ENCODE results near the gene CELA3A. TPM values are rescaled to one million over a fixed set of nuclear protein-coding genes. Genes with fewer than 3 reads are reported as not detected.
"Not testable (repeated sequence)": the region's sequence is repeated elsewhere in the genome, so short reads cannot be mapped to it uniquely, and the experiment has no call there.

The CELA3A gene
- total and polyA plus RNA-seq, 2 donors = 0.19 to 5.2 TPM

- H3K36me3 ChIP-seq (ENCODE audit: control insufficient read depth in 2 of 2, insufficient read depth in 2 of 2, low read length in 1 of 2); H3K27me3 ChIP-seq (ENCODE audit: control insufficient read depth in 2 of 2, insufficient read depth in 1 of 2, low read length in 1 of 2); H3K9me3 ChIP-seq (ENCODE audit: control insufficient read depth in 2 of 2, insufficient read depth in 1 of 2, low read length in 1 of 2); H3K4me1 ChIP-seq (ENCODE audit: control insufficient read depth in 2 of 2, insufficient read depth in 2 of 2, low read length in 2 of 2); H3K27ac ChIP-seq (ENCODE audit: low read depth in 1 of 2, low read length in 1 of 2); H3K4me3 ChIP-seq (ENCODE audit: low read length in 2 of 2); DNase-seq (ENCODE audit: low read depth in 6 of 9, low spot score in 9 of 9): not testable (repeated sequence)
- WGBS = 97% methylated on average over 11 of the region's 11 CpGs
Observed at GRCh38 chr1:21978209-21978608, 23.2 kb upstream of the CELA3A start.

GRCh38 chr1:21980515-21981220 is 20.8 kb upstream of the CELA3A start:
- not testable (repeated sequence) for H3K27me3 ChIP-seq (ENCODE audit: control insufficient read depth in 2 of 2, insufficient read depth in 1 of 2, low read length in 1 of 2); DNase-seq (ENCODE audit: low read depth in 6 of 9, low spot score in 9 of 9); H3K36me3 ChIP-seq (ENCODE audit: control insufficient read depth in 2 of 2, insufficient read depth in 2 of 2, low read length in 1 of 2); H3K9me3 ChIP-seq (ENCODE audit: control insufficient read depth in 2 of 2, insufficient read depth in 1 of 2, low read length in 1 of 2); H3K4me3 ChIP-seq (ENCODE audit: low read length in 2 of 2); H3K27ac ChIP-seq (ENCODE audit: low read depth in 1 of 2, low read length in 1 of 2); H3K4me1 ChIP-seq (ENCODE audit: control insufficient read depth in 2 of 2, insufficient read depth in 2 of 2, low read length in 2 of 2)
- WGBS = 82% methylated on average over 21 of the region's 21 CpGs

DNA sequence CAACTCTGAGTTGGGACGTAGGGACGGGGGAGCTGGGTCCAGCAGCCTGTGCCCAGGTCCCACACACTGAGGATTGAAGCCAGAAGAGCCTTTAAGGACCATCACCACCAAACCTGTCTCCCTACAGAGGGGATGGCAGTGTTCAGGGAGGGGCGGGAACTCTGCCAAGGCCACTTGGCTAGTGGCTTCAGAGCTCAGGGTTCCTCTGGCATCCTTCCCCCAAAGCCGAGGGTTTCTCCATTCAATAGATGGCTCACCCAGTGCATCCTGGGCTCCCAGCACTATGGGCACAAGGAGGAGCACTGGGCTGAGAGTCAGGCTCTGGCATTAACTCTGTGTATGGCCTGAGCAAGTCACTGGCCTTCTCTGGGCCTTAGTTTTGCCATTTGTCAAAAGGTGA is 20.2 kb upstream of the CELA3A start:
- not testable (repeated sequence) for H3K36me3 ChIP-seq (ENCODE audit: control insufficient read depth in 2 of 2, insufficient read depth in 2 of 2, low read length in 1 of 2); H3K9me3 ChIP-seq (ENCODE audit: control insufficient read depth in 2 of 2, insufficient read depth in 1 of 2, low read length in 1 of 2); H3K4me3 ChIP-seq (ENCODE audit: low read length in 2 of 2); DNase-seq (ENCODE audit: low read depth in 6 of 9, low spot score in 9 of 9); H3K27ac ChIP-seq (ENCODE audit: low read depth in 1 of 2, low read length in 1 of 2); H3K27me3 ChIP-seq (ENCODE audit: control insufficient read depth in 2 of 2, insufficient read depth in 1 of 2, low read length in 1 of 2); H3K4me1 ChIP-seq (ENCODE audit: control insufficient read depth in 2 of 2, insufficient read depth in 2 of 2, low read length in 2 of 2)
- over 99% methylated on average over 4 of the region's 4 CpGs for WGBS

DNA sequence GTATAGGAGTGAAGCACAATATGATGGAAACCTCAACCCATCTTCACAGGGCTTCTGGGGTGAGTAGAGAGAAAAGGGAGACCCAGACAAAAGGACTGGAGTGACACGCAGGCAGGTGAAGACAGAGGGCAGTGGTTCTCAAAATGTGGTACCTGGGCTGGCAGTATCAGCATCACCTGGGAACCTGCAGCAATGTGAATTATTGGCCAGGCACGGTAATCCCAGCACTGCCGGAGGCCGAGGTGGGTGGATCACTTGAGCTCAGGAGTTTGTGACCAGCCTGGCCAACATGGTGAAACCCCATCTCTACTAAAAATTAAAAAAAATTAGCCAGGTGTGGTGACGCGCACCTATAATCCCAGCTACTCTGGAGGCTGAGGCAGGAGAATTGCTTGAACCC is 19.3 kb upstream of the CELA3A start:
- H3K27me3 ChIP-seq (ENCODE audit: control insufficient read depth in 2 of 2, insufficient read depth in 1 of 2, low read length in 1 of 2); H3K4me1 ChIP-seq (ENCODE audit: control insufficient read depth in 2 of 2, insufficient read depth in 2 of 2, low read length in 2 of 2); DNase-seq (ENCODE audit: low read depth in 6 of 9, low spot score in 9 of 9); H3K27ac ChIP-seq (ENCODE audit: low read depth in 1 of 2, low read length in 1 of 2); H3K9me3 ChIP-seq (ENCODE audit: control insufficient read depth in 2 of 2, insufficient read depth in 1 of 2, low read length in 1 of 2); H3K36me3 ChIP-seq (ENCODE audit: control insufficient read depth in 2 of 2, insufficient read depth in 2 of 2, low read length in 1 of 2); H3K4me3 ChIP-seq (ENCODE audit: low read length in 2 of 2): not testable (repeated sequence)
- 89% methylated on average over 6 of the region's 6 CpGs for WGBS

DNA sequence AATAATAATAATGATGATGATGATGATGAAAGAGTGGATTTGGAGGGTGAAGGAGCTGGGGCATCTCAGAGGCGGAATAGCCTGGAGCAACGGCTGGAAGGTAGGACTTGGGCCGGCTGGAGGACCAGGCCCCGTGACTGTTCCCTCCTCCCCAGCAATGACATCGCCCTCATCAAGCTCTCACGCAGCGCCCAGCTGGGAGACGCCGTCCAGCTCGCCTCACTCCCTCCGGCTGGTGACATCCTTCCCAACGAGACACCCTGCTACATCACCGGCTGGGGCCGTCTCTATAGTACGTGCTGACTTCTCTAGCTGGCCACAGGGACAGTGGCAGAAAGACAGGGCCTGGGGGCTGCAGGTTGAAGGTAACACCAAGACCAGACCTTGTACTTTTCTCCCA is 17.9 kb upstream of the CELA3A start:
- H3K4me1 ChIP-seq (ENCODE audit: control insufficient read depth in 2 of 2, insufficient read depth in 2 of 2, low read length in 2 of 2); H3K27me3 ChIP-seq (ENCODE audit: control insufficient read depth in 2 of 2, insufficient read depth in 1 of 2, low read length in 1 of 2); H3K4me3 ChIP-seq (ENCODE audit: low read length in 2 of 2); H3K27ac ChIP-seq (ENCODE audit: low read depth in 1 of 2, low read length in 1 of 2); H3K36me3 ChIP-seq (ENCODE audit: control insufficient read depth in 2 of 2, insufficient read depth in 2 of 2, low read length in 1 of 2); DNase-seq (ENCODE audit: low read depth in 6 of 9, low spot score in 9 of 9); H3K9me3 ChIP-seq (ENCODE audit: control insufficient read depth in 2 of 2, insufficient read depth in 1 of 2, low read length in 1 of 2): not testable (repeated sequence)
- 91% methylated on average over 11 of the region's 15 CpGs for WGBS

- DNase-seq (ENCODE audit: low read depth in 6 of 9, low spot score in 9 of 9); H3K27me3 ChIP-seq (ENCODE audit: control insufficient read depth in 2 of 2, insufficient read depth in 1 of 2, low read length in 1 of 2); H3K27ac ChIP-seq (ENCODE audit: low read depth in 1 of 2, low read length in 1 of 2); H3K36me3 ChIP-seq (ENCODE audit: control insufficient read depth in 2 of 2, insufficient read depth in 2 of 2, low read length in 1 of 2); H3K9me3 ChIP-seq (ENCODE audit: control insufficient read depth in 2 of 2, insufficient read depth in 1 of 2, low read length in 1 of 2); H3K4me3 ChIP-seq (ENCODE audit: low read length in 2 of 2); H3K4me1 ChIP-seq (ENCODE audit: control insufficient read depth in 2 of 2, insufficient read depth in 2 of 2, low read length in 2 of 2): not testable (repeated sequence)
- 100% methylated on average over 1 of the region's 5 CpGs for WGBS
Observed at GRCh38 chr1:21985893-21986292, 15.6 kb upstream of the CELA3A start.

DNA sequence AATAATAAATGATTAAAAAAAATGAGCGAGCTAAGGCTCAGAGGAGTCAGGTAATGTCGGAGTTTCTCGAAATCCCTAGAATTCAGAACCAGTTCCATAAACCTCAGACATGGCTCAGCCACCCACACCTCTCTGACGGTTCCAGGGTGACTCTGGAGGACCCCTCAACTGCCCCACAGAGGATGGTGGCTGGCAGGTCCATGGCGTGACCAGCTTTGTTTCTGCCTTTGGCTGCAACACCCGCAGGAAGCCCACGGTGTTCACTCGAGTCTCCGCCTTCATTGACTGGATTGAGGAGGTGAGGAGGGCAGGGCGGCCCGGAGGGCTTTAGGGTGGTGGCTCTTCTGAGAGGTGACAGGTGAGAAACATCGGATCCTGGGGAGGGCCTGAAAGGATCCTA is 15.1 kb upstream of the CELA3A start:
- 91% methylated on average over 11 of the region's 12 CpGs for WGBS
- H3K9me3 ChIP-seq (ENCODE audit: control insufficient read depth in 2 of 2, insufficient read depth in 1 of 2, low read length in 1 of 2); H3K4me3 ChIP-seq (ENCODE audit: low read length in 2 of 2); H3K4me1 ChIP-seq (ENCODE audit: control insufficient read depth in 2 of 2, insufficient read depth in 2 of 2, low read length in 2 of 2); H3K27me3 ChIP-seq (ENCODE audit: control insufficient read depth in 2 of 2, insufficient read depth in 1 of 2, low read length in 1 of 2); DNase-seq (ENCODE audit: low read depth in 6 of 9, low spot score in 9 of 9); H3K36me3 ChIP-seq (ENCODE audit: control insufficient read depth in 2 of 2, insufficient read depth in 2 of 2, low read length in 1 of 2); H3K27ac ChIP-seq (ENCODE audit: low read depth in 1 of 2, low read length in 1 of 2): not testable (repeated sequence)

- not testable (repeated sequence) for H3K4me1 ChIP-seq (ENCODE audit: control insufficient read depth in 2 of 2, insufficient read depth in 2 of 2, low read length in 2 of 2); H3K27ac ChIP-seq (ENCODE audit: low read depth in 1 of 2, low read length in 1 of 2); H3K36me3 ChIP-seq (ENCODE audit: control insufficient read depth in 2 of 2, insufficient read depth in 2 of 2, low read length in 1 of 2); H3K4me3 ChIP-seq (ENCODE audit: low read length in 2 of 2); H3K27me3 ChIP-seq (ENCODE audit: control insufficient read depth in 2 of 2, insufficient read depth in 1 of 2, low read length in 1 of 2); H3K9me3 ChIP-seq (ENCODE audit: control insufficient read depth in 2 of 2, insufficient read depth in 1 of 2, low read length in 1 of 2); DNase-seq (ENCODE audit: low read depth in 6 of 9, low spot score in 9 of 9)
- 72% methylated on average over 2 of the region's 5 CpGs for WGBS
Observed at GRCh38 chr1:21989672-21990393, 11.6 kb upstream of the CELA3A start.

GRCh38 chr1:21992186-21992585 is 9.3 kb upstream of the CELA3A start:
- not testable (repeated sequence) for H3K9me3 ChIP-seq (ENCODE audit: control insufficient read depth in 2 of 2, insufficient read depth in 1 of 2, low read length in 1 of 2); DNase-seq (ENCODE audit: low read depth in 6 of 9, low spot score in 9 of 9); H3K4me3 ChIP-seq (ENCODE audit: low read length in 2 of 2); H3K27ac ChIP-seq (ENCODE audit: low read depth in 1 of 2, low read length in 1 of 2); H3K27me3 ChIP-seq (ENCODE audit: control insufficient read depth in 2 of 2, insufficient read depth in 1 of 2, low read length in 1 of 2); H3K36me3 ChIP-seq (ENCODE audit: control insufficient read depth in 2 of 2, insufficient read depth in 2 of 2, low read length in 1 of 2); H3K4me1 ChIP-seq (ENCODE audit: control insufficient read depth in 2 of 2, insufficient read depth in 2 of 2, low read length in 2 of 2)
- WGBS = 90% methylated on average over 3 of the region's 3 CpGs
